Measurements from ENCODE around the gene HEATR5A.
"Not testable (repeated sequence)": the region's sequence is repeated elsewhere in the genome, so short reads cannot be mapped to it uniquely, and the experiment has no call there.

Gene HEATR5A

GRCh38 chr14:31278883-31279282 lies 141.5 kb downstream of the HEATR5A start:
- DNase-seq: no peak

DNA sequence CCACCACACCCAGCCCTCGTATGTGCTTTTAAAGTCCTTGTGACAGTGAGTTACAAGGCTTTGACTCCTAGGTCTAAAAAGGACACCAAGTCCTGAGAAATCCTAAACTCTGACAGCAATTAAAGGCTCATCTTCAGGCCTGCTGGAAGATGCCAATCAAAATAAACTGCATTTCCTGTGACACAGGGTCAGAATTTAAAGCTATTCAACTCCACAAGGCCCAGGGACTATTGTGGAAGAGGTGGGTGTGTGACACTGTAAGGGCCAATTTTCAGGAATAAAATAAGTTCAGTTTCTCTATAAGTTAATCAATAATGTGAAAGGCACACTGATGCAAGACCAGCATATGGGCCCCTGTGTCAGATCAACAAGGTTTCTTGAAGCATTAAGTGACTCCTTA lies 143.3 kb downstream of the HEATR5A start:
- no peak for DNase-seq

GRCh38 chr14:31276417-31276816 lies 143.9 kb downstream of the HEATR5A start:
- DNase-seq: not testable (repeated sequence)

GRCh38 chr14:31275731-31276130 lies 144.6 kb downstream of the HEATR5A start:
- DNase-seq: no peak

DNA sequence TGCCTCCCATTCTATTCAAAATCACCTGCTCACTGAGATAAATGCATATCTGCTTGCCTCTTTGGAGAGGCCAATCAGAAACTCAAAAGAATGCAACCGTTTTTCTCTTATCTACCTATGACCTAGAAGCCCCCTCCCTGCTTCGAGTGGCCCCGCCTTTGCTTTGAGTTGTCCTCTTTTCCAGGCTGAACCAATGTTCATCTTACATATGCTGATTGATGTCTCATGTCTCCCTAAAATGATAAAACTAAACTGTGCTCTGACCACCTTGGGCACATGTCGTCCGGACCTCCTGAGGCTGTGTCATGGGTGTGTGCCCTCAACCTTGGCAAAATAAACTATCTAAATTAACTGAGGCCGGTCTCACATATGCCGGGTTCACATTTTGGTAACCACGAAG lies 148.7 kb downstream of the HEATR5A start:
- DNase-seq: no peak

- peak; percentile 30 for DNase-seq
Measured at GRCh38 chr14:31270196-31270772, 150.1 kb downstream of the HEATR5A start.

DNA sequence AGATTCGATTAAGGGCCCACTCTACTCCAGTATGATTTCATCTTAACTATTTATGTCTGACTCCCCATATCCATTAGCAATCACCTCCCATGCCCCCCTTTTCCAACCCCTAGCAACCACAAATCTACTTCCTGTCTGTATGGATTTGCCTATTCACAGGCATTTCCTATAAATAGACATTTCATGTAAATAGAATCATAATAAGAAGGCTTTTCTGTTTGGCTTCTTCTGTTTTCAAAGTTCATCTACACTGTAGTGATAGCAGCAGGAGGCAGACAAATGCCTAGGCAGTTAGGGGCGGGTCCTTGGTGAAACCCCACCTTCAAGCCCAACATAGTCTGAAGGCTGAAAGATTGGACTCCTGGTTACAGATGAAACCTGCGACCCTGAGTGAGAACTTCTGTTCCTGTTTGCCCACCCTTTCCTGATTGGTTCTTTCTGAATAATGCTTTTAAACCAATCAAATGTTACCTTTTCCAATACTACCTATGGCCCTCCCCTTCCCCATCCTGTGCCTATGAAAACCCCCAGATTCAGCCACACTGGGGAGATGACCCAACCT lies 150.6 kb downstream of the HEATR5A start:
- no peak for DNase-seq

- DNase-seq: no peak
Measured at GRCh38 chr14:31268216-31268615, 152.1 kb downstream of the HEATR5A start.

DNA sequence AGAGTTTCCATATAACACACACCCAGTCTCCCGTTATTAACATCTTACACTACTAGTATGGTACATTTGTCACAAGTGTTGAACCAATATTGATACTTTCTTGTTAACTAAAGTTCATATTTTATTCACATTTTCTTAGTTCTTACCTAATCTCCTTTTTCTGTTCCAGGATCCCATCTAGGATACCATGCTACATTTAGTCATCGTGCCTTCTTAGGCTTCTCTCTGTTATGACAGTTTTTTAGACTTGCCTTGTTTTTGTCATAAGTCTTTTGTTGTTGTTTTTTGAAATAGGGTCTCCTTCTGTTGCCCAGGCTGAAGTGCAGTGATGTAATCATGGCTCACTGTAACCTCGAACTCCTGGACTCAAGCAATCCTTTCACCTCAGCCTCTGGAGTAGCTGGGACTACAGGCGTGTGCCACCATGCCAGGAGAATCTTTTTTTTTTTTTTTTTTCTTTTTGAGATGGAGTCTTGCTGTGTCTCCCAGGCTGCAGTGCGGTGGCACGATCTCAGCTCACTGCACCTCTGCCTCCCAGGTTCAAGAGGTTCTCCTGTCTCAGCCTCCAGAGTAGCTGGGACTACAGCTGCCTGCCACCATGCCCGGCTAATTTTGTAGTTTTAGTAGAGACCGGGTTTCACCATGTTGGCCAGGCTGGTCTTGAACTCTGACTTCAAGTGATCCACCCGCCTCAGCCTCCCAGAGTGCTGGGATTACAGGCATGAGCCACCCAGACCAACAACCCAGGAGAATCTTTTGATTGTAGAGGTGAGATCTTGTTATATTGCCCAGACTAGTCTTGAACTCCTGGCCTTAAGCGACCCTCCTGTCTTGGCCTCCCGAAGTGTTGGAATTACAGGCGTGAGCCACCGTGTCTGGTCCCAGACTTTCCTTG lies 153.7 kb downstream of the HEATR5A start:
- DNase-seq: no peak

DNA sequence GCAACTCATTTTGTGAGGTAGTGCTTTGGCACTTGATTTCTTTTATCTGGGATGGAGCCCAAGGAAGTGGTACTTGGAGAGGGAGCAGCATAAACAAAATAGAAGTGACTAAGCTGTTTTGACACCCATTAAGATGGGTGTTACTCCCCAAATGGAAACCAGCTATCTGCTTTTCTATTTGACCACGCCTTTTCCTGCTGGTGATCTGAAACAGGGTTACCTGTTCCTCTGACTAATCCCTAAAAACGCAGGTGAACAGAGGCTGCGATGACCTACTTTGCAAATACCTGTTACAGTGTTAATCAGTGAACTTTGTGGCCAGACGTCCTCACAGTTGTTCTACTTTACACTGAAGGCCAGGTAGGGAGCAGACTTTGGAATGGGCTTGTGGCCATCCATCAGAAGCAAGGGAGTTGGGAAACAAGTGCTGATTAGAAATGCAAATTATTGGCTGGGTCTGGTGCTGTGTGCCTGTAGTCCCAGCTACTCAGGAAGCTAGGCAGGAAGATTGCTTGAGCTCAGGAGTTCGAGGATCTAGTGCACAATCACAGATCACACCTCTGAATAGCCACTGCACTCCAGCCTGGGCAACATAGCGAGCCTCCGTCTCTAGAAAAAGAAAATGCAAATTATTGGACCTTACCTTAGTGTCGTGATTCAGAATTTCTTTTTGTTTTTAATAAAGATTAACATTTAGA lies 154.5 kb downstream of the HEATR5A start:
- no peak for DNase-seq

GRCh38 chr14:31263485-31264133 lies 156.7 kb downstream of the HEATR5A start:
- no peak for DNase-seq

DNA sequence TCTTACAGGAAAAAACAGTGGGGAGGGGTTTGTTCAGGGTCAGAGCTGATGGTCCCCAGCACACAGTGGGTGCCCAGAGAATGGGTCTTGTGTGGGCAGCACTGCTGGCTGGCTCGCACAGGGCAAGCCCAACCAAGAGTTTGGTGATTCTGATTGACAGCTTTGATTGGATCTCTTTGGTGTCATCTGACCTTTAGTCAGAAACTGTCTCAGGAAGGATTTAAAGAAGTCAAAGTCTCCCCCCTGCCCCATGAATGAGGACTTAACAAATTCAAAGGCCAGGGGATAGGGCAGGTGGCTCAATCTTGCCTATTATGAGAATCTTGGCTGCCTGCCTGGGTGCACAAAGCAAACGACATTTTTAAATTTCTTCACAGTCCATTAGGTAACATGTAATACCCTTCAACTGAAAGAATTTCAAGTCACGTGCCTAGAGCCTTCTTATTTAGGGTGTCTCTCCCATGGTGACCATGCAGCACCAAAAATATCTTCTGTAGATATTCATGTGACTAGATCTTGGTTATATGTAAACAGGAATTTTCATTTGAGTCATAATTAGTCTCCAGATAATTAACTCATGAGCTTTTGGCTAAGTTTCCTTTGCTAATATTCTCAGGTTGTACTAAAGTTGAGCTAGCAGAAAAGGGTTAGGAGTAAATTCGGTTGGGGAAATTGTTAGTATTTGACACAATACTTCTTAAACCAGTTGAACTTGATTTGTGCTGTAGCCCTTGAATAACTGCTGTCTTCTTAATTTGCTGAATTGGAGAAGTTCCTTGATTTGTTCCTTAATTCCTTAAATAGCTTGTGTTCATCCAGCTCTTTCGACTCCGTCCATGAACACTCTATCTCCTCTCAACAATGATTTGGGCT lies 158.3 kb downstream of the HEATR5A start:
- DNase-seq: no peak

DNA sequence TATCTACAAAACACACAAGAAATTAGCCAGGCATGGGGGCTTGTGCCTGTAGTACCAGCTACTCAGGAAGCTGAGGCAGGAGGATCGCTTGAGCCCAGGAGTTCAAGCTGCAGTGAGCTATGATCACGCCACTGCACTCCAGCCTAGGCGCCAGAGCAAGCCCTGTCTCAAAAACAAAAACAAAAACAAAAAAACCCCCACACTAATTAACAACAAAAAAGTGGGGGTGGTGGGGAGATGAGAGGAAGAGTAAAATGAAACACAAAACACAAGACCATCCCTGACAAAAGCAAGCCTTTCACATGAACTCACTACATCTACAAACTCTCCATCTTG lies 158.9 kb downstream of the HEATR5A start:
- no peak for DNase-seq

GRCh38 chr14:31259040-31259435 lies 161.3 kb downstream of the HEATR5A start:
- DNase-seq: not testable (repeated sequence)

GRCh38 chr14:31258427-31259039 lies 161.8 kb downstream of the HEATR5A start:
- DNase-seq: no peak

DNA sequence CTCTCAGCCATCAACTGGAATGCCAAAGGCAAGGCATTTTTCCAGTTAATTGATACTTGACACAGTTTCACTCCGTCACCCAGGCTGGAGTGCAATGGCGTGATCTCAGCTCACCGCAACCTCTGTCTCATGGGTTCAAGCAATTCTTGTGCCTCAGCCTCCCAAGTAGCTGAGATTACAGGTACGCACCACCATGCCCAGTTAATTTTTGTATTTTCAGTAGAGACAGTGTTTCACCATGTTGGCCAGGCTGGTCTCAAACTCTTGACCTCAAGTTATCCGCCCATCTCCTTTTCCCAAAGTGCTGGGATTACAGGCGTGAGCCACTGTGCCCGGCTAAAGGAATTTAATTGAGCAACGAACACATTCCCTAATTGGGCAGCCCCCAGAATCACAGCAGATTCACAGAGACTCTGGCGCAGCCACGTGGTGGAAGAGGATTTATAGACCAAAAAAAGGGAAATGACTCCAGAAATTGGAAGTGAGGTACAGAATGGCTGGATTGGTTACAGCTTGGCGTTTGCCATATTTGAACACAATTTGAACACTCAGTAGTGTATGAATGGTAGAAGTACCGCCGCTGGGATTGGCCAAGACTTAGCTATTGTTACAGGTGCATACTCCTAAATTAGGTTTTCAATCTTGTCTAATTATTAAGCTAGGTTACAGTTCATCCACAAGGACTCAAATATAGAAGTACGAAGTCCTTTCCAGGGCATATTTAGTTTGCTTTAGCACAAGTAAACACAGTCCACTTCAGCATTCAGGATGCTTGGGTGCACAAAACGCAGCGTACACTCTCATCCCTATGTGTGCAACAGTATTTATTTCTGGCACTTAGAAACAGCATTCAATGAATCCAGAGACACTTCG lies 162.6 kb downstream of the HEATR5A start:
- DNase-seq: not testable (repeated sequence)

DNA sequence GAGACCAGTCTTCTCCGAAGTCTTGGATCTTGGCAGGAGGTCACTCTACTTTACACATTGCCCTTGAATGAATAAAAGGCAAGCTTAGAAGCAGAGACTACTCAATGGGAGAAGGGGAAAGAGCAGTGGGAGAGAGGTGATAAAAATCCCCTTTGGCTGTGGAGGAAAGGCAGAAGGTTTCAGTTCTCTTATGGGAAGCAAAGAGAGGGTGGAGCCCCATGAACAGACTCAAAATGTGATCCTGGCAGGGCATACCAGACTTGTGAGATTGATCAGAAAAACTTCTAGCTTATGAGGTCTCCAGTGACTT lies 163.2 kb downstream of the HEATR5A start:
- no peak for DNase-seq

- DNase-seq: no peak
Measured at GRCh38 chr14:31256534-31257243, 163.7 kb downstream of the HEATR5A start.

GRCh38 chr14:31255918-31256317 lies 164.4 kb downstream of the HEATR5A start:
- not testable (repeated sequence) for DNase-seq

DNA sequence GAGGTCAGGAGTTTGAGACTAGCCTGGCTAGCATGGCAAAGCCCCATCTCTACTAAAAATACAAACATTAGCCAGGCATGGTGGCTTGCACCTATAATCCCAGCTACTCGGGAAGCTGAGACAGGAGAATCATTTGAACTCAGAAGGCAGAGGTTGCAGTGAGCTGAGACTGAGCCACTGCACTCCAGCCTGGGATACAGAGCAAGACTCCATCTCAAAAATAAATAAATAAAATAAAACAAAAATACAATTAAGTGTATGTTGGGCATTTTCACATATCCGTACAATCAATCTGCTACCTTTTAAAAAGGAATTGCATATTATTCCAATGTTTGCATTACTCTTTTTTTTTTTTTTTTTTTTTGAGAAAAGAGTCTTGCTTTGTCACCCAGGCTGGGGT lies 165.1 kb downstream of the HEATR5A start:
- no peak for DNase-seq

Data from stimulated activated CD4-positive, alpha-beta T cell treated with anti-CD3 and anti-CD28 coated beads, Interleukin-15, amount 100 ng/mL, for 24 hours (primary cell).